DLD1 (cell line): Measurements from ENCODE around the gene UNC5C.

Source experiments
- in situ Hi-C: cut with HindIII; loops from 2 replicates; pipeline ENCODE4 v1.10.0; 2017; ENCODE audit warnings: low sequenced_read_pairs

Gene UNC5C

DNA sequence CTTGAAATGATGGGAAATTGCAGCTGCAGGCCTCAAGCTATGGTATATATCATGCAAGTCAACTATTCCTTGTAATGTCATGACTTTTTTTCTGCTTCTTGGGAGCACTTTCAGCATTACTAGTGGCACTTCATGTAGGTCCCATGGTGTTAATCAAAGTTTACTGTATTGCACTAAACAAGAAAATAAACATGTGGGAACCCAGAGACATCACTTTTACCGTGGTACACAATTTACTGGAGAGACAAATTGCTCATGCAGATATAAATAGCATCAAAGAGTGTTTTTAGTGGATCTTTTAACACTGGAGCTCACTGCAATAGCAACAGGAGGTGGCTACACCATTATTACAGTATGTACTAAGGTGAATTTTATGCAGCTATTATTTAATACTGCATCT, 79.2 kb downstream of the UNC5C start:
- in situ Hi-C loops: no loop called here

DNA sequence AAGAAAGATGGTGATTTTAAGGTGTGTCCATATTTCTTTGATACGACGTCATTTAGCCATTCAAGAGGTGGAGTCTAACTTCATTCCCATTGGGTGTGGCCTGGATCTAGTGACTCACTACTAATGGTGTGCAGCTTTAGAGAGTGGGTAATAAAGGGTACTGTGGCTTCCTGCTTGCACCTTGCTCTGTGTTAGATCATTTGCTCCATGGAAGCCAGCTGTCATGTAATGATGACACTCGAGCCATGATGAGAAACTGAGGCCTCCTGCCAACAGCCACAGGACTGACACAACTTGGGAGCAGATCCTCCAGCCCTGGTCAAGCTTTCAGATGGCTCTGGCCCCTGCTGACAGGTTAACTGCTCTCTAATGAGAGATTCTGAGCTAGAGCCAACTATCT, 82.0 kb downstream of the UNC5C start:
- in situ Hi-C loops: no loop called here

DNA sequence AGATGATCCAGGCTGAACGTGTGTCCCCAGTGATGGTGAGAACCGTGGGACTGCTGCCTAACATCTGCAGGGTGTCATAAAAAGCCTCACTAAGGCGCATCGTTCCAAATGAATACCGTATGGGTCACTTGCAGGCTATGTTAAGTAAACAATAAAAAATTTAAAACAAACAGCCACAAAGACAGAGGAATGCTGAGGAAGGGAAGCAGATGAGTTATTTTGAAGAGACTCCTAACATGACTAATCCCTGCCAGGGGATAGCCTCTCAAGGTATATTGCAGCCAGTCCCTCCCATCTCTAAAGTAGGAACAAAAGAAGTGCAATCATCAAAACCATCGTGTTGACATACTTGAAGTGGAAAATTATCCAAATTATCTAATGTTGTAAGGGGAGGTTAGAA, 83.8 kb downstream of the UNC5C start:
- in situ Hi-C loops: no loop called here

DNA sequence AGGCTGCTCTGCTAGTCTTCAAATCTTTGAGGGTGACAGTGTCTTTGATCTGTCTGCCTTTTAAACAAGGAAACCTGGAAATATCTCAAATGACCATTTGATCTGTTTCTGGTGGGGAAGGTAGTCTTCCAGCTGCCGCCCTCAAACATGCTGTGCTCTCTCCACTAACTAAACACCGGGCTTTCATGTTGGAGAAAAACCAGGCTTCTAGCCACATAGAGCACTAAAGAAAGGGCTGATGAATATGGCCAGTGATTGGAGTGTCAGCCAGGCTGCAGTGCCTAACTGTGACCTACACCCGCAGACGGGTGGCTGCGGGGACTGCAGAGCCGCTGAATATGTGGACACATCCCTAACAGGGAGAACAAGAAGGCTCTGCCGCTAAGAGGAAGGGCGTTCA, 85.9 kb downstream of the UNC5C start:
- in situ Hi-C loops: no loop called here

DNA sequence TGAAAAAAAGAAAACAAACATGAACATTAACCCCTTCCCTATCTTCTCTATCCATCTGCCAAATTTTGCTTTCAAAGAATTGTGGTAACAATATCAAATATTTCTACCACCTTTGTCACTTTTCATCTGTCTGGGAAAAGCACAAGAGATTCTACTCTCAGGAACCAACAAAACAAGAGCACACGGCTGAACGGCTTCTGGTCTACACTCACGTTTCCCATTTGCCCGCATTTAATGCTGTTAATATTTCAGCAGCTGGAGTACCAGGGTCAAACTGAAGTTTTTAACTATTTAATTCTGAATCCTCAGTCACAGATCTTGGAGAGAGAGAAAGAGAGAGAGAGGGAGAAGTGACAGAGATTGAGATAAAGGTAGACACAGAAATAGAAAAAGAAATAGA, 91.4 kb downstream of the UNC5C start:
- in situ Hi-C loops: no loop called here

DNA sequence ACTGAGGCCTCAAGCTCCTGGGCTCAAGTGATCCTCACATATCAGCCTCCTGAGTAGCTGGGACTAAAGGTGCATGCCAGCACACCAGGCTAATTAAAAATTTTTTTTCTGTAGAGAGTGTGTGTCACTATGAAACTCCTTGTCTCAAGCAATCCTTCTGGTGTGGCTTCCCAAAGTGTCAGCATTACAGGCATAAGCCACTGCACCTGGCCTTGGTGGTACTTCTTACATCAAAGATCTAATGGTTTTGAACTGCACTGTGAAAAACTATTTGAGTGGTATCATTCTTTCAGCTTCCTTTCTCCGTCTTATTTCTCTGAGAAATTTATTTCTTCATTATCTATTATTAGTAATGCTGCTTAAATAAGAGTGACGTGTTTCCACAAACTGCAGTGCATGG, 98.5 kb downstream of the UNC5C start:
- in situ Hi-C loops: no loop called here

DNA sequence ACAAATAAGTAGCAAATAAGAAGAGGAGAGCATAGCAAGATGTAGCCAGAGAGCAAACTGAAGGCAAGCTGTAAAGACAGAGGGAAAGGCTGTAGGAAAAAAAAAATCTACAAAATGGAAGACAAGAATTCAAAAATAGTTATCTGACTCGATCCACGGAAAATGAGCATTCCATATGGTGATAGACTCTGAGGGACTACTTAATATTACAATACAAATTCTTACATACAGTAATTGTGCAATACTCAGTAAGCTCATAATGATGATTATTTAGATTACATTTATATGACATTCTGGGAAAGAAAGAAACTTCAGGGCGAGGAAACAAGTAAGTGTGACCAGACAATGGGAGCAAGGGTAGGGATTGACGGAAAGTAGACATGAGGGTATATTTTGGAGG, 102.6 kb downstream of the UNC5C start:
- in situ Hi-C loops: no loop called here

DNA sequence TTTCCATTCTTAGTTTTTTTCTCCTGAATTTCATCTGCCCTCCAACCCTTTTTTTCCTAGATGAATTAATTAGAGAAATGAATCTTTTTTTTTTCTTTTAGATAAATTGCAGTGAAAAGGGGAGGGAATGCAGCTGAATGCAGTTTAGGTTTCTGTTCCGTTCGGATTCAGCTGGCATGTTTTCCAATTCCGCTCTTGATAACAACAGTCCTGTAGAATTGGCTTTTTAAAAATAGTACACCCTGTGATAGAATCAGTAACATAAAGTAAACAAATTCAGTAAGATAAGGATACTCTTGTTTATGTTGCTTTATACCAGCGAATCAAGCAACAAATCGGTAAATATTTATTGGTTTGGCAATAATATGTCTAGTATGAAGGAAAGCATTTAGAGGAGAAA, 103.5 kb downstream of the UNC5C start:
- in situ Hi-C loops: no loop called here

DNA sequence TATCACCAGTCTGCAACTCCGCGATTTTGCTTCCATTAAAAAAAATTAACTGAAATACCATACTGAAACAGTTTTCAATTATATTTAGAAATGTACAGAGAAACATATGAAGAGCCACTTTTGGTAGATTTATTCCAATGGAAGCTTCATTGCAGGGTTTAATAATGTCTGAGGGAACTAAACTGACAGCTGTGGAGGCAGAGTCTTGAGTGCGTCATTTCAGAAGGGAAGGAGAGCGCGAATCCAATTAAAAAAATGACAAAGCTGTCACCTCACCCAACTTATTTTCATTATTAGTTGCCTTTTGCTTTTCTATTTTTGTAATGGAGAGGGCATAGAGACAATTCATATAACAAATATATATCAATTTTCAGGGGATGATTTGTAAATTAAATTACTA, 104.0 kb downstream of the UNC5C start:
- in situ Hi-C loops: no loop called here

DNA sequence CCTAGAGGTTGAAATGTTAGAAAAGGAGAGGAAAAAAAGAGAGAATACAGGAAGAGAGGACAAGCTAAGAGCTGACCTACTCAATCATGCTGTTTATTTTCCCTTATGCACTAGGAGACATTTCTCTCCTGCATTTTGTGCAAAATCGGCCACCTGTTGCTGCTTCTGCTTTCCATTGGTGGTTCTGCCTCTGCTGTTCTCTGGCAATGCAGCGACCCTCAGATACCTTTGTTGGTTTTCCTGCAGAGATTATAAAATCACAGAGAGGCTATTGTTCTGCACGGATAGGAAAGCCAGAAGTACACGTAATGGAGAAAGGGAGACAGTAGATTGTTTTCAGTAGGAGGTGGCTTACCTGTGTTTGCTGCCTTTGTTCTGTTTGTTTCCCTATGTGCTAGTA, 108.9 kb downstream of the UNC5C start:
- in situ Hi-C loops: no loop called here

DNA sequence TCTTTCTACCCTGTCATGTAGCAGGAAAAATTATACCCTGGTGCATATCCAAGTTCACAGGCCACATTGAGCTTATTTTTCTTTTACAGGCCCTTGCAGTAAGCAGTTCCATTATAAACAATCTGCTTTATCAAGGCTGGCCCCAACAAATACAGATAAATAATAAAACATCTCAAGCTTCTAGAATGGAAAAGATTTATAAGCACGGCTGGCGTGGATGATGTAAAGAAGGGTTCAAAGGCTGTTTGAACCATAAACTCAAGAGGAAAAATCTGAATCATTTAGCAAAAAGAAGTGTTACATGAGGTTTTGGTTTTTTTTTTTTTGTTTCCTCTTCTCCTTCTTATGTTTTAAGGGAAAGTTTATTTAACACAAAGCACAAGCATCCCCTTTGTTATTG, 109.7 kb downstream of the UNC5C start:
- in situ Hi-C loops: no loop called here

DNA sequence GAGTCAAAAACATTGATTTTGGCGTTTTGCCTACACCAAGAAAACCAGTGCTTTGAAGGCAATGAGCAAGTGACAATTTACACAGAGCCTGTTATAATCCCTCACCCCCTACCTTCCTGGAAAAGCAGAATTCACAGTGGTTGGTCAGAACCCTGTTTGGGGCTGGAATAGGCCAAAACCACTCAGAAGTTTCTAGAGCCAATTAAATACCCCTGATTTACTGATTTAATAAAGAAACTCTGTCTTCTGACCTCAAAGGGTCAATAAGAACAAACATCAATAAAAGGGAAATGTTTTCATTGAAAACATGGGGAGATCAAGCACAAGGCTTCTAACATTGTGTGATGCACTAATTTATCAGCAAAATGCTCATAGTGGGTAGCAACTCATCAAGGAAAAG, 116.3 kb downstream of the UNC5C start:
- in situ Hi-C loops: no loop called here

DNA sequence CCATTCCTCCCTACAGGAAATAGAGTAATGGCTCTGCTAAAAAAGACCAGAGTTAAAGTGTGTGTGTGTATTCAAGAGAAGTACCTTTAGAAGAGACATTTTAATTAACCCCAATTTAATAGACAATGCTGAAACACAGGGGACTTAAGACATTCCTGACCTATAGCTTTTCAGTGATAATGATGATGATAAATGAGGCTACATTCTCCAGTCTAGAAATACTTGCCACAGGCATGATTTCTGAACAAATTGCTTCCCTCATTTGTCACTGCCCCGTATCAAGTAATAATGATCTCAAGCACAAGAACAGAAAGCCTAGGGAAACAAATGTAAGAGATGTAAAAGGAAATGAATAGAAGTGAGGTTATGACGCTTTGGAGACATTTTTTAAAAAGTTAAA, 117.1 kb downstream of the UNC5C start:
- in situ Hi-C loops: no loop called here

DNA sequence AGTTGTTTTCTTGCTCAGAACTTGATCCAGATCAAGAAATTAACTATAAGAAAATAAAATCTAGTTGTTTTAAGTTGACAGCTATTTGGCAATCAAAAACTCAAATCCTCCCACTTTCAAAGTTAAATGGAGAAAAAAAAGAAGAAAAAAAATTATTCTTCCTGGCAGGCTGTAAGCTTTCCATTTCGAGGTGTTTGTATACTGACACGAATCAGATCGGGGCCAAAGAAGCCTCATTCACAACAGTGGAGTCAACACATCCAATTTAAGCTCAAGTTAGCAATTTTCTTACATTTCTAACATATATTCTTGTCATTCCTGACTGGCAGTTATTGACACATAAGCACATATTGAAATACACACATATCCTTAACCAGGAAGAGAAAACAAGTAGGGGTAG, 119.4 kb downstream of the UNC5C start:
- in situ Hi-C loops: no loop called here

DNA sequence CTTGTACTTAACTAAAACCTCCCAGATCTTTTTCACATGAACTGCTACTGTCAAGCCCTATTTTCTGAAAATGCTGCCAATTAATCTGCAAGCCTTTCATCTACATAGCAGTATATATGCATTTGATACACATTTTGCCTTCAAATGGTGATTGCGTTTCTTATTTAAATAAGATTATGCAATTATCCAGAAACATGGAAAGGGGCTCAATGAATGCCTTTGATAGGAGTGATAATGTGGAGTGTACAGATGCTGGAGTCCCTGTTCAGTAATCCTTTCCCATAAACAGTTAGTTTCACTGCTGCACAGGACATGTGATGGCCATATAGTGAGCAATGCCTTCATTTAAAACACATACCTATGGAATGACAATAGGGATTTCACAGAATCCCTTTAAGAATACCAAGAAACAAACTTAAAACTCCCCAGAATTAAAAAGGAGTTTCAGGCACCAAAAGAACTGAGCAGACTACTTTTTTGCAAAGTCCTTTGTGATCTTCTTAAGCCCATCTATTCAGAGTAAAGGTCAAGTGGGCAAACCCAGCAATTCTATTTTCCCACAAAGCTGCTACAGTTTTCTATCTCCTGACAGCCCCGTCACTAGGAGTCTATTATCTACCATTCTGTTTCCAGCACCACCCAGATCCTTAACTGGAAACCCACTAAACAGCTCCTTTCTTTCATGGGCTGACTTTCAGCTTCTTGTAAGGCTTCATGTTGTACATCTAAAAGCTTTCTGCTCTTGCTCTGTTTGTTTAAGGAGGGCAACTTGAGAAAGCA, 120.3 kb downstream of the UNC5C start:
- in situ Hi-C loops: no loop called here

DNA sequence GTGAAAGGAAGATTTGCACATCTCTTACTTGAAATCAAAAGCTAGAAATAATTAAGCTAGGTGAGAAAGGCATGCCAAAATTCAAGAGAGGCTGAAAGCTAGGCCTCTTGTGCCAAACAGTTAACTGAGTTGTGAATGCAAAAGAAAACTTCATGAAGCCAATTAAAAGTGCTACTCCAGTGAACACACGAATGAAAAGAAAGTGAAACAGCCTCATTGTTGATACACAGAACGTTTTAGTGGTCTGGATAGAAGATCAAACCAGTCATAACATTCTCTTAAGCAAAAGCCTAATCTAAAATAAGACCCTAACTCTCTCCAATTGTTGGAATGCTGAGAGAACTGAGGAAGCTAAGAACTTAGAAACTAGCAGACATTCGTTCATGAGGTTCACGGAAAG, 122.3 kb downstream of the UNC5C start:
- in situ Hi-C loops: no loop called here

DNA sequence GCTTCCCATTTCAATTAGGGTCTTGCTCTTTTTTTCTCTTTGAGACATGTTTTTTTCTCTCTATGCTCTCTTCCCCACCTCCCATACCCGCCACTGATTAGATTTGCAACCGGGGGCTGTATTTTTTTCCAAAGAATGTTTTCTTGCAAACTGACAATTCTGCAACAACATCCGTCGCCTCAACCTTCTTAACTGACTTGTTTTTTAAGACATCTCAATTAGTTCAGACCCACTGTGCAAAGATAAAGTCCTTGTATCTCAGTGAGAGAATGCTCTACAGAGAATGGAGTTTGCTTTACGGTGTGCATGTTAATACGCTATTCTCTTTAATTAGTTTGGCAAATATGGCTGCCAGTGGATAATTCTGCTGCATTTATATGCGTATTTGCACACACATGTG, 126.3 kb downstream of the UNC5C start:
- in situ Hi-C loops: no loop called here

DNA sequence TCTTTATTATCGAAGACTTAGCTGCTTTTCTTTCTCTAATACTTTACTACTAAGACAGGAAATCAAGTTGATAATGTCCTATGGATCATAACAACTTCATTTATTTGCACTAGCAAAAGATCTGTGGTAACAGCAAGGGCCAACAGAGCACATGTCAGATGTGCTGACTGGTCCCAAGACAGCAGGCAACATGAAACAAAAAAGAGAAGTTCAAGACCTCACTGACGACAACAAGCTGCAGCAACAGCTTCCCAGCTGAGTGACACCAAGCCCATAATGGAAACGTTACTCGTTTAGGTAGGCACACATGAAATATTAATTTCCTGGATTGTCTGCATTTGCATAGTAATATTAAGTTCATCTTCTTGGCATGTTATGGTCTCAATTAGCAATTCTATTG, 126.9 kb downstream of the UNC5C start:
- in situ Hi-C loops: no loop called here

DNA sequence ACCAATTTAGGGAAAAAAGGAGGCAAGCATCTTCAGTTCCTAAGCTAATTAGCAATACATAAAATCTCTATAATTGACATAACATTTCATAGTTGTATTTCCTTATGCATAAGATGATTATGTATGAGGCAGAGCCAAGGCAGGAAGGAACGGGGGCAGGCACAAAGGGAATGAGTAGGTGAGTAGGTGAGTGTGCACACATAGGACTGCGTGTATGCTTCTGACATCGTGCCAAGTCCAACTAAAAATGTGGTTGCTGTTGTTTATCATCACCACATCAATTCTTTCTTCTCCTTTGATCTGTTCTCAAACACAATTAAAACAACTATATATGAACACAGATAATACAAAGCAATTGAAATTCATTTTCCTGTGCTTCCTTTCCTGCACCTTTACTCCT, 131.2 kb downstream of the UNC5C start:
- in situ Hi-C loops: no loop called here

DNA sequence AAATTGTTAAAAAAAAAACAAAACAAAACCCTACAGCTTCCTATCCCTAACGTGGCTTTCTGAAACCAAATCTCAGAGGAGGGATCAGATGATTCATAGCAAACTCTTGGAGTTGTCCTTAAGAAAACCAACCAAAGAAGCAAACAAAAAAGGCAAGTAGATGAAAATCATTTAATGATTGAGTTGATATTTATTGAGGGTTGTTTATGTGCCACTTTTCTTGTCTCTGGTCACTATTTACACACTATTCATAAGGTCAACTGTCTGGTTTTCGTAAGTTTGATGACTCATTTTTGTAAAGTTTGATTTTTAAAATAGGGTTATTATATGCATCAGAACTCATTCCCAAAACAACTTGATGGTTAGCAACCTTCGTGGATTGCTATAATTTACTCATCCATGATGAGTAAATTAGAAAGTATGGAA, 133.4 kb downstream of the UNC5C start:
- in situ Hi-C loops: no loop called here

DNA sequence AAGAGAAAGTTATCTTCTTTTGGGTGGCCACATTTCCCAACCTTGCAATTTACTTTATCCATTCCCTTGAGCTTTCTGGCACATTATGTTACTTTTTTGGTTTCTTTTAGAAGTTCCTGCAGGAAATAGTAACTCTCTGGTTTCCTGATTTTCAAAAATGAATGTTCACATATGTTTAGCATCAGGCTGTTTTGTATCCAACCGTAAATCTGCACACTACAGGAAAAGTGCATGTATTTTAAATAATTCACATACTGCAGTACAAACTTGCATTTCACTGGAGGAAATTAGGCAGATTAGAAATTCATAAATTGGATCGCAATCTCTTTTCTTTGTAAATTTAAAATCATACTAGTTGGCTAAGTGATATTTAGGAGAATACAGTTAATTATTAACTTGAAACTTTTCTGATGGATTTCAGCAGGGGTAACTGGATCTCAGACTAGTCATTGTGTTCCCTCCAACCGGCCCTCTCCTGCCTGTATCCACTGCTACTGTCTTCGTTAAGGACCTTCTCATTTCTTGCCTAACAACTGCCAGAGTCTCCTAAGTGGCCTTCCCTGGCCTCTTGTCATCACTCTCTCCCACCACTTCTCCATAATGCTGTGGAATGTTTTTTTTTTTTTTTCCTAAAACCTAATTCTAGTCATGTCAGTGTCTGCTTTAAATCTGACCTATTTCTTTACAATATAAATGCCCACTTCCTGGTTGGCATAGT, 137.2 kb downstream of the UNC5C start:
- in situ Hi-C loops: no loop called here

DNA sequence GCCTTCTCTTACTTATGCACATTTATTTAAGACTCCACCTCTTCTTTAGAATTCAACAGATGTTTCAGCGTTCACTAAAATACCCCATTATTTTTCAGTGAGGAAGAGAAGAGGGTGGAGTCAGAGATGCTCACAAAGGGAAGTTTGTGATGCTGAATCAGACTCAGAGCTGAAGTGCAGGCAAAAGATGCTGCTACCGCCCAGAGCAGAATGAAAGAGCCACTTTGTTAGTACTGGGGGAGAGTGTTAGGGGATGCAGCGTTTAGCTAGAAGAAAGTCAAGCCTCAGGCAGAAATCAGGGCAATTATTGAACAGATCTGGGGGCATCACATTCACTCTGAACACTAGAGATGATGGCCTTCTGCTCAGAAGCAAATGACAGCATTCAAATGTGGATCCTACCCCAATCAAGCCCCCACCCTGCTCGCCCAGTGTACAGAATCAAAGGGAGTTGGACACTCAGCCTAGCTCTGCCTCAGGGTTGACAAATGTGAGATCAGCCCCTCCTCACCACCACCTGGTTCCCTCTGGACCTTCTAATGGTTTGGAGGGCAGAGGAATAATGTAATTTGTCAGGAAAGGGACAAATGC, 138.3 kb downstream of the UNC5C start:
- in situ Hi-C loops: no loop called here
